HG03565 (cell line): Measurements from ENCODE around the gene SF3B6.

Source experiments
- ATAC-seq: cut with Tn5 transposase; IDR thresholded peaks from one replicate; pipeline ENCODE4 v1.9.1; 2021; ENCODE audit warnings: mild to moderate bottlenecking, moderate library complexity; ENCODE audit not compliant: unreplicated experiment

SF3B6 gene

GRCh38 chr2:24022324-24022974 is 53.7 kb downstream of the SF3B6 start:
- no peak for ATAC-seq

GRCh38 chr2:24021122-24021998 is 54.8 kb downstream of the SF3B6 start:
- ATAC-seq = no peak

GRCh38 chr2:24020244-24020643 is 55.9 kb downstream of the SF3B6 start:
- ATAC-seq = no peak

- no peak for ATAC-seq
Measured at GRCh38 chr2:24019729-24020128, 56.4 kb downstream of the SF3B6 start.

GRCh38 chr2:24018241-24018640 is 57.9 kb downstream of the SF3B6 start:
- ATAC-seq = no peak

- ATAC-seq = no peak
Measured at GRCh38 chr2:24017711-24018110, 58.4 kb downstream of the SF3B6 start.
